PC-3 (cell line): ENCODE data around the gene PLAGL1.

Experiments
- CTCF ChIP-seq: fragments of 300-600 bp; sonication (generic); conservative IDR thresholded peaks from 2 replicates; pipeline ENCODE4 v1.5.1; 2017; ENCODE audit warnings: antibody characterized with exemption, low read depth, mild to moderate bottlenecking, low read length
- EZH2phosphoT487 ChIP-seq: fragments of 300-600 bp; sonication (generic); IDR thresholded peaks from 2 replicates; pipeline ENCODE4 v1.6.1; 2018; ENCODE audit warnings: mild to moderate bottlenecking, antibody characterized with exemption, low read length, borderline replicate concordance

- TF ChIP-seq CTCF (no peak), EZH2phosphoT487 (no peak)
Measured at GRCh38 chr6:144012534-144012933, 4.5 kb upstream of the PLAGL1 start.
